SK-N-SH treated with all-trans-retinoic acid at 6 μM for 48 hours (cell line): Measurements from ENCODE around the gene RIMS3.

Experiments used
- BACH2 ChIP-seq: fragments of 250-450 bp; sonication (Bioruptor Pico); IDR thresholded peaks from 2 replicates; pipeline ENCODE4 v1.9.0; 2021; ENCODE audit warnings: mild to moderate bottlenecking, borderline replicate concordance
- CSDC2 ChIP-seq: fragments of 250-450 bp; sonication (Bioruptor Pico); IDR thresholded peaks from 2 replicates; pipeline ENCODE4 v1.5.0; 2020; ENCODE audit warnings: mild to moderate bottlenecking, moderate library complexity
- OSR1 ChIP-seq: fragments of 250-450 bp; sonication (Bioruptor Pico); IDR thresholded peaks from 2 replicates; pipeline ENCODE4 v1.8.0; 2022; ENCODE audit warnings: moderate library complexity, mild to moderate bottlenecking, inconsistent platforms
- PPARA ChIP-seq: fragments of 250-450 bp; sonication (Bioruptor Pico); IDR thresholded peaks from 2 replicates; pipeline ENCODE4 v1.5.0; 2020; ENCODE audit warnings: mild to moderate bottlenecking, borderline replicate concordance
- RARB ChIP-seq: fragments of 250-450 bp; sonication (Bioruptor Pico); IDR thresholded peaks from 2 replicates; pipeline ENCODE4 v1.8.0; 2021; ENCODE audit warnings: mild to moderate bottlenecking, moderate library complexity
- SNAI2 ChIP-seq: fragments of 250-450 bp; sonication (Bioruptor Pico); IDR thresholded peaks from 2 replicates; pipeline ENCODE4 v1.5.0; 2020; ENCODE audit warnings: mild to moderate bottlenecking, moderate library complexity
- TOX ChIP-seq: fragments of 250-450 bp; sonication (Bioruptor Pico); IDR thresholded peaks from 2 replicates; pipeline ENCODE4 v1.8.0; 2021; ENCODE audit warnings: mild to moderate bottlenecking, moderate library complexity, borderline replicate concordance
- ZFP30 ChIP-seq: fragments of 450-650 bp; formaldehyde crosslinking; IDR thresholded peaks from 2 replicates; pipeline ENCODE4 v1.5.0; 2022; ENCODE audit warnings: mild to moderate bottlenecking, moderate library complexity
- TF ChIP-seq, protein P1 (sequence below): fragments of 250-450 bp; sonication (Bioruptor Pico); IDR thresholded peaks from 2 replicates; pipeline ENCODE4 v1.5.1; 2021; ENCODE audit warnings: mild to moderate bottlenecking, moderate library complexity
- TF ChIP-seq, protein P2 (sequence below): fragments of 250-450 bp; sonication (Bioruptor Pico); IDR thresholded peaks from 2 replicates; pipeline ENCODE4 v1.8.0; 2020; ENCODE audit warnings: mild to moderate bottlenecking, moderate library complexity, borderline replicate concordance

DNA sequence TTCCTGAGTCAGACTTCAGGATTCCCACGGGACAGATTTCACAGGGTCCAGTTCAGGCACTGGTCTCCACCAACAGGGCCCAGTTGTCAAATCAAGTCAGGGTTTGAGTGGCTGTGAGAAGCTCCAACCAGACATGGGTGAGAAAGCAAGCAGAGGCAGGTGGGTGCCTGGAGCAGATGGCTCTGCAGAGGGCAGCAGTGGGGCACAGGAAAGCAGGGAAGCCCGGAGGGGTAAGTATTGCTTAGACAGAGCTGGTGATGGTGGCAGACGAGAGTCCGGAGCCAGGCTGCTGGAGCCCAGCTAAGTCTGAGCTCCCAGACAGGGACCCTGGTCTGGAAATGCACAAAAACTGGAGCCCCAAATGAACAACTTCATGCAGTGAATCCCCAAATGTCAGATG is 40.4 kb downstream of the RIMS3 start:
- TF ChIP-seq ZFP30 (no peak), TOX (CRISPR knock-in tag) (no peak), RARB (CRISPR knock-in tag) (no peak), CSDC2 (no peak), BACH2 (CRISPR knock-in tag) (no peak), SNAI2 (CRISPR knock-in tag) (no peak), OSR1 (CRISPR knock-in tag) (no peak), PPARA (CRISPR knock-in tag) (no peak)
- TF ChIP-seq, protein P1, sequence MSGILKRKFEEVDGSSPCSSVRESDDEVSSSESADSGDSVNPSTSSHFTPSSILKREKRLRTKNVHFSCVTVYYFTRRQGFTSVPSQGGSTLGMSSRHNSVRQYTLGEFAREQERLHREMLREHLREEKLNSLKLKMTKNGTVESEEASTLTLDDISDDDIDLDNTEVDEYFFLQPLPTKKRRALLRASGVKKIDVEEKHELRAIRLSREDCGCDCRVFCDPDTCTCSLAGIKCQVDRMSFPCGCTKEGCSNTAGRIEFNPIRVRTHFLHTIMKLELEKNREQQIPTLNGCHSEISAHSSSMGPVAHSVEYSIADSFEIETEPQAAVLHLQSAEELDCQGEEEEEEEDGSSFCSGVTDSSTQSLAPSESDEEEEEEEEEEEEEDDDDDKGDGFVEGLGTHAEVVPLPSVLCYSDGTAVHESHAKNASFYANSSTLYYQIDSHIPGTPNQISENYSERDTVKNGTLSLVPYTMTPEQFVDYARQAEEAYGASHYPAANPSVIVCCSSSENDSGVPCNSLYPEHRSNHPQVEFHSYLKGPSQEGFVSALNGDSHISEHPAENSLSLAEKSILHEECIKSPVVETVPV (CRISPR knock-in tag) = no peak
- TF ChIP-seq, protein P2, sequence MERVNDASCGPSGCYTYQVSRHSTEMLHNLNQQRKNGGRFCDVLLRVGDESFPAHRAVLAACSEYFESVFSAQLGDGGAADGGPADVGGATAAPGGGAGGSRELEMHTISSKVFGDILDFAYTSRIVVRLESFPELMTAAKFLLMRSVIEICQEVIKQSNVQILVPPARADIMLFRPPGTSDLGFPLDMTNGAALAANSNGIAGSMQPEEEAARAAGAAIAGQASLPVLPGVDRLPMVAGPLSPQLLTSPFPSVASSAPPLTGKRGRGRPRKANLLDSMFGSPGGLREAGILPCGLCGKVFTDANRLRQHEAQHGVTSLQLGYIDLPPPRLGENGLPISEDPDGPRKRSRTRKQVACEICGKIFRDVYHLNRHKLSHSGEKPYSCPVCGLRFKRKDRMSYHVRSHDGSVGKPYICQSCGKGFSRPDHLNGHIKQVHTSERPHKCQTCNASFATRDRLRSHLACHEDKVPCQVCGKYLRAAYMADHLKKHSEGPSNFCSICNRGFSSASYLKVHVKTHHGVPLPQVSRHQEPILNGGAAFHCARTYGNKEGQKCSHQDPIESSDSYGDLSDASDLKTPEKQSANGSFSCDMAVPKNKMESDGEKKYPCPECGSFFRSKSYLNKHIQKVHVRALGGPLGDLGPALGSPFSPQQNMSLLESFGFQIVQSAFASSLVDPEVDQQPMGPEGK (CRISPR knock-in tag) = no peak
